HepG2 (cell line): ENCODE results near the gene JAM2. TPM values are rescaled to one million over a fixed set of nuclear protein-coding genes. Genes with fewer than 3 reads are reported as not detected.

Experiments used
- ATAC-seq: fragments of 200-7000 bp; cut with Tn5 transposase; 3 replicates; pipeline ENCODE4 v1.9.1; 2020; ENCODE audit warnings: mild to moderate bottlenecking, moderate library complexity
- BruUV-seq: library from RNA; stranded (reverse); fragments of 400-500 nt; replicated peaks from 2 replicates; lab custom pipeline; 2021; lab: Mats Ljungman, UMichigan
- CTCF ChIA-PET: fragments of 300-600 bp; formaldehyde crosslinking; extraction: SDS; loops from one replicate; lab custom pipeline; 2021; ENCODE audit warnings: low total read pairs, inconsistent platforms, low intra/inter-chr PET ratio; lab: Yijun Ruan, JAX
- POLR2A ChIA-PET: fragments of 350-600 bp; sonication (Branson Sonifier 250); formaldehyde crosslinking; loops from one replicate; lab custom pipeline; 2020; ENCODE audit warnings: antibody characterized with exemption, inconsistent platforms; lab: Yijun Ruan, JAX
- DNase-seq: peaks from one replicate; pipeline ENCODE4 v3.0.0-alpha.2; 2015; ENCODE audit warnings: low spot score
- FAIRE-seq: peaks from 3 replicates; lab custom pipeline; 2011; peaks lifted over from hg19 to GRCh38; lab: Jason Lieb, UNC
- H2AFZ ChIP-seq: one replicate; pipeline ENCODE4 v1.6.1; 2011; ENCODE audit warnings: low read length, inconsistent platforms
- H3K27ac ChIP-seq: fragments of 300-600 bp; 3 replicates; pipeline ENCODE4 v1.8.0; 2011; ENCODE audit warnings: mixed run types, mild to moderate bottlenecking, mixed read lengths, low read length, inconsistent platforms; ENCODE audit not compliant: insufficient read depth; ENCODE audit errors: extremely low read length
- H3K27me3 ChIP-seq, 2 experiments: fragments of 200-600 bp in 1 of 2; 2 replicates in 1 of 2; 3 replicates in 1 of 2; pipeline versions ENCODE4 v1.6.0 to v1.8.0; 2011; ENCODE audit warnings: low read length in 2 of 2, mild to moderate bottlenecking in 2 of 2, moderate library complexity in 2 of 2, inconsistent platforms in 1 of 2; ENCODE audit not compliant: insufficient read depth in 2 of 2, control insufficient read depth in 1 of 2
- H3K36me3 ChIP-seq, 2 experiments: fragments of 200-600 bp in 1 of 2; replicated peaks in 1 of 2; 2 replicates in 1 of 2; 3 replicates in 1 of 2; pipeline versions ENCODE4 v1.5.1 to v1.8.0; 2011; ENCODE audit warnings: low read length in 2 of 2, inconsistent platforms in 1 of 2; ENCODE audit not compliant: insufficient read depth in 2 of 2, control insufficient read depth in 1 of 2
- H3K4me1 ChIP-seq: 2 replicates; pipeline ENCODE4 v1.5.1; 2012; ENCODE audit warnings: low read length, inconsistent platforms; ENCODE audit not compliant: insufficient read depth
- H3K4me2 ChIP-seq: 2 replicates; pipeline ENCODE4 v1.6.0; 2011; ENCODE audit warnings: low read depth, low read length, inconsistent platforms
- H3K4me3 ChIP-seq, 3 experiments: fragments of 200-600 bp in 1 of 3; sonication (generic), shearing (Covaris generic) in 1 of 3; replicated peaks in 1 of 3; 2 replicates each; pipeline ENCODE4 v1.5.1; 2011 to 2016; ENCODE audit warnings: low read length in 3 of 3, inconsistent platforms in 2 of 3, low read depth in 2 of 3, mild to moderate bottlenecking in 2 of 3, control low read depth in 1 of 3, mixed read lengths in 1 of 3; ENCODE audit not compliant: insufficient read depth in 1 of 3
- H3K79me2 ChIP-seq: one replicate; pipeline ENCODE4 v1.6.1; 2011; ENCODE audit warnings: low read length, inconsistent platforms; ENCODE audit not compliant: insufficient read depth
- H3K9ac ChIP-seq: 2 replicates; pipeline ENCODE4 v1.6.0; 2011; ENCODE audit warnings: mild to moderate bottlenecking, low read depth, low read length, inconsistent platforms; ENCODE audit not compliant: insufficient read depth
- H3K9me3 ChIP-seq: 2 replicates; pipeline ENCODE4 v1.5.1; 2012; ENCODE audit warnings: mild to moderate bottlenecking, low read length
- H4K20me1 ChIP-seq: 2 replicates; pipeline ENCODE4 v1.6.0; 2011; ENCODE audit warnings: inconsistent platforms, mild to moderate bottlenecking, low read length, moderate library complexity; ENCODE audit not compliant: insufficient read depth
- ELF4 ChIP-seq: sonication (generic); formaldehyde crosslinking; IDR thresholded peaks from 2 replicates; pipeline ENCODE4 v1.5.0; 2020; ENCODE audit warnings: missing genetic modification reagents, mild to moderate bottlenecking, moderate library complexity, borderline replicate concordance
- ERF ChIP-seq: IDR thresholded peaks from 2 replicates; pipeline ENCODE4 v1.6.1; 2018; ENCODE audit warnings: missing biosample characterization, missing genetic modification reagents
- IKZF5 ChIP-seq: IDR thresholded peaks from 2 replicates; pipeline ENCODE4 v1.6.1; 2018; ENCODE audit warnings: missing genetic modification reagents, mild to moderate bottlenecking, missing compliant biosample characterization
- MXD1 ChIP-seq: sonication (generic); formaldehyde crosslinking; IDR thresholded peaks from 2 replicates; pipeline ENCODE4 v1.4.0; 2020; ENCODE audit warnings: mild to moderate bottlenecking, missing genetic modification reagents
- PHF5A ChIP-seq: IDR thresholded peaks from one replicate; pipeline ENCODE4 v1.6.1; 2018; ENCODE audit warnings: low read depth, missing genetic modification reagents; ENCODE audit not compliant: unreplicated experiment
- POGK ChIP-seq: sonication (generic); formaldehyde crosslinking; conservative IDR thresholded peaks from 2 replicates; pipeline ENCODE4 v1.8.0; 2022; ENCODE audit warnings: mild to moderate bottlenecking, moderate library complexity, missing genetic modification reagents
- PREB ChIP-seq: sonication (generic); formaldehyde crosslinking; IDR thresholded peaks from 2 replicates; pipeline ENCODE4 v1.4.0; 2020; ENCODE audit warnings: missing genetic modification reagents
- SRSF4 ChIP-seq: fragments of 200-400 bp; formaldehyde crosslinking; IDR thresholded peaks from one replicate; pipeline ENCODE4 v1.6.1; 2018; ENCODE audit warnings: mild to moderate bottlenecking, low read depth, low read length, moderate library complexity; ENCODE audit not compliant: poor library complexity, severe bottlenecking
- ZNF740 ChIP-seq: sonication (generic); formaldehyde crosslinking; IDR thresholded peaks from 2 replicates; pipeline ENCODE4 v1.4.0; 2020; ENCODE audit warnings: missing genetic modification reagents
- ZSCAN5A ChIP-seq: sonication (generic); formaldehyde crosslinking; IDR thresholded peaks from 2 replicates; pipeline ENCODE4 v1.8.0; 2022; ENCODE audit warnings: mild to moderate bottlenecking, missing genetic modification reagents, borderline replicate concordance
- WGBS: methylation state at CpG from one replicate; pipeline ENCODE4 v1.1.6; 2017; ENCODE audit warnings: low lambda C conversion rate; 5-methylcytosine and 5-hydroxymethylcytosine counted together
- in situ Hi-C: cut with HindIII; loops from 2 replicates; pipeline ENCODE4 v1.10.0; 2017; ENCODE audit warnings: low pct_unique_long_range_greater_than_20kb; ENCODE audit not compliant: extremely low pct_ligation_motif_present
- intact Hi-C: fragments of 100-400 bp; cut with micrococcal nuclease; formaldehyde crosslinking; loops from one replicate; pipeline ENCODE4 v1.10.0; 2022; ENCODE audit not compliant: unreplicated experiment
- polyA plus RNA-seq, 8 experiments: library from polyadenylated mRNA; depleted of rRNA in 3 of 8; stranded (reverse) in 7 of 8; unstranded in 1 of 8; fragments of >200 nt; fragmentation: Illumina TruSeq in 4 of 8; extraction: Trizol in 4 of 8; gene quantifications; 2 replicates each; pipeline versions ENCODE4 v1.2.1 to v1.2.3, GENCODE V29; 2011 to 2016; ENCODE audit warnings: low read depth in 4 of 8, missing spikeins in 1 of 8, mixed read lengths in 1 of 8; ENCODE audit not compliant: insufficient read depth in 1 of 8
- total RNA-seq, 5 experiments: library from RNA; depleted of rRNA; stranded (reverse); fragments of >200 nt; fragmentation: Illumina TruSeq; extraction: Trizol; gene quantifications; 2 replicates each; pipeline ENCODE4 v1.2.3, GENCODE V29; 2016; ENCODE audit warnings: low read depth in 1 of 5

JAM2 gene
- total and polyA plus RNA-seq, 2 of the 13 experiments (the other 11 are each of a cell fraction or from before 2014, with no cell fraction given): 0.07 TPM; not detected in 1

GRCh38 chr21:25632296-25632695 is 6.8 kb upstream of the JAM2 start:
- WGBS: 97% methylated on average over 2 of the region's 2 CpGs

More at GRCh38 chr21:25632296-25632695, 6.8 kb upstream of the JAM2 start:
- intact Hi-C loops: no loop called here
- ATAC-seq (no peak), DNase-seq (no peak)
- in situ Hi-C loops: no loop called here
- Histone ChIP-seq H3K27ac (no peak overlapping the region), H3K4me2 (no peak overlapping the region), H3K79me2 (no peaks in the 10 kb centered on the region), H3K9me3 (no peaks in the 10 kb centered on the region), H3K9ac (no peak overlapping the region), H3K4me1 (no peaks in the 10 kb centered on the region), H3K36me3 (no peaks in the 10 kb centered on the region), H3K4me3 (no peak overlapping the region), H4K20me1 (no peaks in the 10 kb centered on the region), H3K27me3 (0 out of 5 replicates have a peak, but pooled peaks cover 0 to 4% of the 10 kb centered on the region in 2 experiments)
- ChIA-PET POLR2A (no interaction called here), CTCF (no interaction called here)
- TF ChIP-seq PHF5A (no peak), ELF4 (CRISPR knock-in tag) (no peak), ERF (no peak), ZNF740 (CRISPR knock-in tag) (no peak), IKZF5 (no peak), SRSF4 (no peak), MXD1 (CRISPR knock-in tag) (no peak), POGK (no peak), PREB (CRISPR knock-in tag) (no peak), ZSCAN5A (CRISPR knock-in tag) (no peak)
- TF ChIP-seq, all 625 proteins: peak for 0
- no TSS peak for BruUV-seq
- H2AFZ ChIP-seq: no peak overlapping the region
- FAIRE-seq: no peak
